ENCODE measurements around the gene OMA1. TPM values are rescaled to one million over a fixed set of nuclear protein-coding genes. Genes with fewer than 3 reads are reported as not detected.
A peak's percentile ranks its signal among the peaks of the same experiment; 100 is the strongest.

Gene OMA1
- total and polyA plus RNA-seq, 9 donors = 8.1 to 51.5 (median 35.6) TPM

DNA sequence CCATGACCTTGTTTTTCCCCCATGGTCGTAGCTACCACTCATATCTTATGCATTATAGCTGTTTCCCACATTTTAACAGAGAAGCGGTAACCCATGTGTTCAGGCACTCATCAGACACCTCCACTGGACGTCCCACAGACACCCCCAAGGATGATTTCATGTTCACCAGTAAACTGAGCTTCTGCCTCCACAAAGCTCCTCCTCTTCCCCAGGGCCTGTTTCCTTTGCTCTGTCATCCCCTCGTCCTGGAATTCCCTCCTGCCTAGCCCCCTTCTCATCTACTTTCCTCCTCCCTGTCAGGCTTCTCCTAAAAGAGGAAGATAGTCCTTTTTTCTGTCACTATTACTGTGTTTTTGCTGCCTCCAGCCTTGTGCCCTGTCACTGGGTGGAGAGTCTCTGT is 111.2 kb downstream of the OMA1 start:
- 78 to 84% (median 84%) methylated on average over 4 of the region's 4 CpGs for WGBS, 3 donors
- TF ChIP-seq POLR2A (IDR thresholded peaks at IDR 0.05) (no peak), EP300 (IDR thresholded peaks at IDR 0.05) (no peak)
- TF ChIP-seq, protein P1, sequence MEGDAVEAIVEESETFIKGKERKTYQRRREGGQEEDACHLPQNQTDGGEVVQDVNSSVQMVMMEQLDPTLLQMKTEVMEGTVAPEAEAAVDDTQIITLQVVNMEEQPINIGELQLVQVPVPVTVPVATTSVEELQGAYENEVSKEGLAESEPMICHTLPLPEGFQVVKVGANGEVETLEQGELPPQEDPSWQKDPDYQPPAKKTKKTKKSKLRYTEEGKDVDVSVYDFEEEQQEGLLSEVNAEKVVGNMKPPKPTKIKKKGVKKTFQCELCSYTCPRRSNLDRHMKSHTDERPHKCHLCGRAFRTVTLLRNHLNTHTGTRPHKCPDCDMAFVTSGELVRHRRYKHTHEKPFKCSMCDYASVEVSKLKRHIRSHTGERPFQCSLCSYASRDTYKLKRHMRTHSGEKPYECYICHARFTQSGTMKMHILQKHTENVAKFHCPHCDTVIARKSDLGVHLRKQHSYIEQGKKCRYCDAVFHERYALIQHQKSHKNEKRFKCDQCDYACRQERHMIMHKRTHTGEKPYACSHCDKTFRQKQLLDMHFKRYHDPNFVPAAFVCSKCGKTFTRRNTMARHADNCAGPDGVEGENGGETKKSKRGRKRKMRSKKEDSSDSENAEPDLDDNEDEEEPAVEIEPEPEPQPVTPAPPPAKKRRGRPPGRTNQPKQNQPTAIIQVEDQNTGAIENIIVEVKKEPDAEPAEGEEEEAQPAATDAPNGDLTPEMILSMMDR (IDR thresholded peaks at IDR 0.05) = no peak
- Histone ChIP-seq H3K36me3 (no peaks in the 10 kb centered on the region), H3K9me3 (no peaks in the 10 kb centered on the region), H3K4me3 (no peak overlapping the region), H3K27ac (no peak overlapping the region), H3K27me3 (no peaks in the 10 kb centered on the region), H3K4me1 (ENCODE audit: insufficient read depth) (no peaks in the 10 kb centered on the region)
- intact Hi-C loops (cut with DNase I) = no loop called here
- no peak for DNase-seq

DNA sequence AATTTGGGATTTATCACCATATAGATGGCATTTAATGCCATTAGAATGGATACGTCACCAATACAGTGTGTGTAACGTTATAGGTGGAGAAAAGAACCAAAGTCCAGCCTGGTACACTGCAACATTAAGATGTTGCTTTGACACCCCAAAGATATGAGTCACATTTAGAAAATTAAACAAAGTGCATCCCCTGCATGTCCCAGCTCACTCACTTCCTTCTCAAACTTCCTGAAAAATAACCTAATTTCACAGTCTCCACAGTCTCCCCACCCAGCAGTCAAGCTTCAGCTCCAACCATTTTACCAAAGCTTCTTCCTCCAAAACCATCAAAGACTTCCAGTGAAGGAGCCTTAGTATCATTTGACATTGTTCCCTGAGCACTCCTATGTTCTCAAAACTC is 111.9 kb downstream of the OMA1 start:
- TF ChIP-seq EP300 (IDR thresholded peaks at IDR 0.05) (no peak), POLR2A (IDR thresholded peaks at IDR 0.05) (no peak)
- TF ChIP-seq, protein P1 (IDR thresholded peaks at IDR 0.05) = no peak
- Histone ChIP-seq H3K27ac (no peak overlapping the region), H3K27me3 (no peaks in the 10 kb centered on the region), H3K4me1 (ENCODE audit: insufficient read depth) (no peaks in the 10 kb centered on the region), H3K36me3 (no peaks in the 10 kb centered on the region), H3K9me3 (no peaks in the 10 kb centered on the region), H3K4me3 (no peak overlapping the region)
- 90 to 92% (median 90%) methylated on average over 2 of the region's 2 CpGs for WGBS, 3 donors
- DNase-seq = no peak
- intact Hi-C loops (cut with DNase I) = no loop called here

DNA sequence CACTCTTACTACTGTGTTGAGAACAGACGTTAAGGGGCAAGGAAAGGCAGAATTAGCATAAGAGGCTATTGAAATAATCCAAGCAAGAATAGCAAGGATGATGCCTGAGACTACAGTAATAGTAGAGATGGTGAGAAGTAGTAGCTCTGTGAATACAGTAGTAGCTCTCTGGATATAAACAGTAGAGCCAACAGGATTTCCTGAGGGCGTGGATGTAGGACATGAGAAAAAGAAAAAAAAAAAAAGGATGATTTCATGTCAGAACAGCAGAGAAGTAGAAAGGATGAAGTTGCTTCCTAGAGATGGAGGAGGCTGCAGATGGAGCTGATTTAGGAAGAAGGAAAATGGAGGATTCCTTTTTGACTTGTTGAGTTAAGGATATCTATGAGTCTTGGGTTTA is 112.3 kb downstream of the OMA1 start:
- 79 to 85% (median 79%) methylated on average over 2 of the region's 2 CpGs for WGBS, 3 donors
- intact Hi-C loops (cut with DNase I) = no loop called here
- H3K4me1 ChIP-seq (ENCODE audit: insufficient read depth) = no peaks in the 10 kb centered on the region
- H3K27ac ChIP-seq = no peak overlapping the region
- TF ChIP-seq, protein P1 (IDR thresholded peaks at IDR 0.05) = no peak
- TF ChIP-seq EP300 (IDR thresholded peaks at IDR 0.05) (no peak), POLR2A (IDR thresholded peaks at IDR 0.05) (no peak)
- H3K4me3 ChIP-seq = no peak overlapping the region
- H3K36me3 ChIP-seq = no peaks in the 10 kb centered on the region
- no peaks in the 10 kb centered on the region for H3K27me3 ChIP-seq
- no peaks in the 10 kb centered on the region for H3K9me3 ChIP-seq
- DNase-seq = no peak

DNA sequence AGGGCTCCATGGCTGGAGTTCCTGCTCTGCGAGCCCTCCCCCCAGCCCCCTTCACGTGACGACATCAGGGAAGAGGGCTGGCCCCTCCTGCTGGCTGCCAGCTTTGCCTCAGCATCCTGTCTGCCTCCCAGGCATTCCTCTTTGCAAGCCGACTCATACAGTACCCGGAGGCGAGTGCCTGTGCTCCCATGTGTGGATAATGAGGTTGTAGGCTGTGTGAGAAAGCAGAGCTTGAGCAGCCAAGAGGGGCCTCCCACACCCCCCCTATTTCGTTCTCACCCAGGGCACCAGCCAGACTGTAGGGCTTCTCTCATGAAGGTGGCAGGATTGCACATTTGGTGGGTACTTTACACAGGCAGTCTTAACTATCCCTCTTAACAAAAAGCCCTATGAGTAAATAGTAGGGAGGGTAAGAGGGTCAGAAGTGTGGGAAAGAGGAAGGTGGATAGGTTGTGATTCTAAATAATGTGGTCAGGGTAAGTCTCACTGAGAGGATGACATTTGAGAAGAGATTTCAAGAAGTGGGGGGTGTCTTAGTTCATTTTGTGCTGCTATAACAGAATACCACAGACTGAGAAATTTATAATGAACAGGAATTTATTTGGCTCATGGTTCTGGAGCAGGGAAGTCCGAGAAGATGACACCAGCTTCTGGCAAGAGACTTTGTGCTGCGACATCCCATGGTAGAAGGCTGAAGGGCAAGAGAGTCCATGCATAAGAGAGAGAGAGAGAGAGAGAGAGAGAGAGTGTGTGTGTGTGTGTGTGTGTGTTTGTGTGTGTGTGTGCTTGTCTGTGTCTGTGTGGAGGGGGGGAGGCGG is 113.5 kb downstream of the OMA1 start:
- Histone ChIP-seq H3K4me1 (ENCODE audit: insufficient read depth) (no peaks in the 10 kb centered on the region), H3K27me3 (no peaks in the 10 kb centered on the region), H3K27ac (no peak overlapping the region), H3K4me3 (no peak overlapping the region), H3K9me3 (no peaks in the 10 kb centered on the region), H3K36me3 (no peaks in the 10 kb centered on the region)
- TF ChIP-seq POLR2A (IDR thresholded peaks at IDR 0.05) (no peak), EP300 (IDR thresholded peaks at IDR 0.05) (no peak)
- TF ChIP-seq, protein P1 (IDR thresholded peaks at IDR 0.05) = no peak
- WGBS, 3 donors = 33 to 43% (median 36%) methylated on average over 10 of the region's 10 CpGs
- intact Hi-C loops (cut with DNase I) = no loop called here
- peak in 1 of 5 donors; percentile 43 for DNase-seq

All from ovary (tissue), 9 donors.